Glomerular visceral epithelial cell (primary cell): ENCODE measurements around the gene SFT2D2.

Experiments used
- DNase-seq: peaks from one replicate; pipeline ENCODE4 v3.0.0-alpha.2; 2016; ENCODE audit errors: extremely low spot score

SFT2D2 gene

GRCh38 chr1:168223261-168223660 is 2.5 kb upstream of the SFT2D2 start:
- DNase-seq, result no peak

- DNase-seq, result peak; percentile 19
Measured at GRCh38 chr1:168223681-168224540, 1.9 kb upstream of the SFT2D2 start.

GRCh38 chr1:168224991-168225390 is 813 bp upstream of the SFT2D2 start:
- peak; percentile 18 for DNase-seq

- DNase-seq, result peak; percentile 18
Measured at GRCh38 chr1:168227620-168228019, 1.8 kb downstream of the SFT2D2 start.

GRCh38 chr1:168229893-168230292 is 4.1 kb downstream of the SFT2D2 start:
- no peak for DNase-seq

GRCh38 chr1:168230709-168231108 is 4.9 kb downstream of the SFT2D2 start:
- peak; percentile 78 for DNase-seq

GRCh38 chr1:168234846-168235547 is 9.2 kb downstream of the SFT2D2 start:
- peak; percentile 45 for DNase-seq

- DNase-seq, result no peak
Measured at GRCh38 chr1:168235548-168235885, 9.7 kb downstream of the SFT2D2 start.

- no peak for DNase-seq
Measured at GRCh38 chr1:168235937-168236336, 10.1 kb downstream of the SFT2D2 start.

GRCh38 chr1:168236836-168237611 is 11.2 kb downstream of the SFT2D2 start:
- DNase-seq, result no peak

- no peak for DNase-seq
Measured at GRCh38 chr1:168243198-168243597, 17.4 kb downstream of the SFT2D2 start.

- no peak for DNase-seq
Measured at GRCh38 chr1:168243636-168244212, 17.9 kb downstream of the SFT2D2 start.

- DNase-seq, result no peak
Measured at GRCh38 chr1:168245042-168245441, 19.2 kb downstream of the SFT2D2 start.

- DNase-seq, result no peak
Measured at GRCh38 chr1:168246506-168246905, 20.7 kb downstream of the SFT2D2 start.

- DNase-seq, result no peak
Measured at GRCh38 chr1:168252204-168252733, 26.5 kb downstream of the SFT2D2 start.

GRCh38 chr1:168256164-168256563 is 30.4 kb downstream of the SFT2D2 start:
- DNase-seq, result no peak

- DNase-seq, result no peak
Measured at GRCh38 chr1:168257397-168257796, 31.6 kb downstream of the SFT2D2 start.

- DNase-seq, result no peak
Measured at GRCh38 chr1:168259567-168259966, 33.8 kb downstream of the SFT2D2 start.

GRCh38 chr1:168260393-168260792 is 34.6 kb downstream of the SFT2D2 start:
- no peak for DNase-seq

- no peak for DNase-seq
Measured at GRCh38 chr1:168261390-168261789, 35.6 kb downstream of the SFT2D2 start.

- DNase-seq, result no peak
Measured at GRCh38 chr1:168263130-168263529, 37.3 kb downstream of the SFT2D2 start.

- no peak for DNase-seq
Measured at GRCh38 chr1:168264296-168264695, 38.5 kb downstream of the SFT2D2 start.
